NCI-H226 (cell line): ENCODE data around the gene SVBP.
"Not testable (repeated sequence)": the region's sequence is repeated elsewhere in the genome, so short reads cannot be mapped to it uniquely, and the experiment has no call there.

Experiments
- DNase-seq: peaks from one replicate; pipeline ENCODE4 v3.0.0-alpha.2; 2015

SVBP gene

GRCh38 chr1:42816585-42817439 lies at the start of gene SVBP, which contains the start of gene ERMAP:
TSS of gene SVBP (minus strand) at chr1:42817397. CDS start at chr1:42816544, 853 bp downstream.
TSS of gene ERMAP (plus strand) at chr1:42817122. CDS start at chr1:42830449, 13,327 bp downstream.
- DNase-seq, result peak; percentile 69

GRCh38 chr1:42866549-42866948 lies 49.4 kb upstream of the SVBP start:
- DNase-seq, result no peak

GRCh38 chr1:42861014-42861399 lies 43.8 kb upstream of the SVBP start:
- no peak for DNase-seq

DNA sequence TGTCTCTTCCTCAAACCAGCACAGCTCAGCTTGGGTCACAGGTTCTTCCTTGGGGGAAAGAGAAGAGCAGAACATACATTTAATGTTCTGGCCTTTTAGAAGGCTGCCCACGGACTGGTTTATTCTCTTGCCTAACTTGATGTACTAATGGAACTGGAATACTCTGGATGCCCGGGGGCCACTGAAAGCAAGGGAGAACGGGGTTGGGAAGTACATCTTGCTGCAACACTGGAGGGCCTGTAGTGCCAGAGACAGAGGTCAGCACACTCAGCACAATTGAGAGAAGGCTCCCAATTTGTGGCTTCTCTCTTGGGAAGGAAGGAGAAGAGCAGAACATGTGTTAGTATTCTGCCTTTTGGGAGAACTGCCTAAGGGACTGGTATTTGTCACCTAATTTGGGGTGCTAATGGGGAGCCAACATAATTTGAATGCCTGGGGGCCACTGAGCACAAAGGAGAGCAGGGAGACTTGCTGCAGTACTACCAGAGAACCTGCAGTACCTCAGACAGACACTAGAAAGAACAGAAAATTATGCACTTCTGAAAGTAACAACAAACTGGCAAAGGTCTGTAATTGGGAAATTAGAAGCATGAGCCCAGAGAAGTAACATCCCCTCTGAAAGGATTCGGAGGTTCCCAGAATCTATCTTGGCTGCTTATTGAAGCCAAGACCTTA lies 43.3 kb upstream of the SVBP start:
- no peak for DNase-seq

DNA sequence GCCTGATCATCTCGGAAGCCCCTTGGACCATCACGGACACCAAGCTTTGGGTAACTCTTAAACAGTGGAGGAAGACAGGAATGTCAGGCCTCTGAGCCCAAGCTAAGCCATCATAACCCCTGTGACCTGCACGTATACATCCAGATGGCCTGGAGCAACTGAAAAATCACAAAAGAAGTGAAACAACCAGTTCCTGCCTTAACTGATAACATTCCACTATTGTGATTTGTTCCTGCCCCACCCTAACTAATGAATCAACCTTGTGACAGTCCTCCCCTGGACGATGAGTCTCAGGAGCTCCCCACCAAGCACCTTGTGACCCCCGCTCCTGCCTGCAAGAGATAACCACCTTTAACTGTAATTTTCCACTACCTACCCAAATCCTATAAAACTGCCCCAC lies 42.2 kb upstream of the SVBP start:
- DNase-seq, result not testable (repeated sequence)

- DNase-seq, result not testable (repeated sequence)
Observed at GRCh38 chr1:42856554-42856953, 39.4 kb upstream of the SVBP start.

GRCh38 chr1:42853116-42853884 lies 36.1 kb upstream of the SVBP start:
- no peak for DNase-seq

GRCh38 chr1:42852608-42852980 lies 35.4 kb upstream of the SVBP start:
- DNase-seq, result no peak

GRCh38 chr1:42851960-42852607 lies 34.9 kb upstream of the SVBP start:
- DNase-seq, result no peak

- DNase-seq, result no peak
Observed at GRCh38 chr1:42851420-42851819, 34.2 kb upstream of the SVBP start.

- no peak for DNase-seq
Observed at GRCh38 chr1:42849944-42850343, 32.7 kb upstream of the SVBP start.

GRCh38 chr1:42848823-42849537 lies 31.8 kb upstream of the SVBP start:
- DNase-seq, result no peak

DNA sequence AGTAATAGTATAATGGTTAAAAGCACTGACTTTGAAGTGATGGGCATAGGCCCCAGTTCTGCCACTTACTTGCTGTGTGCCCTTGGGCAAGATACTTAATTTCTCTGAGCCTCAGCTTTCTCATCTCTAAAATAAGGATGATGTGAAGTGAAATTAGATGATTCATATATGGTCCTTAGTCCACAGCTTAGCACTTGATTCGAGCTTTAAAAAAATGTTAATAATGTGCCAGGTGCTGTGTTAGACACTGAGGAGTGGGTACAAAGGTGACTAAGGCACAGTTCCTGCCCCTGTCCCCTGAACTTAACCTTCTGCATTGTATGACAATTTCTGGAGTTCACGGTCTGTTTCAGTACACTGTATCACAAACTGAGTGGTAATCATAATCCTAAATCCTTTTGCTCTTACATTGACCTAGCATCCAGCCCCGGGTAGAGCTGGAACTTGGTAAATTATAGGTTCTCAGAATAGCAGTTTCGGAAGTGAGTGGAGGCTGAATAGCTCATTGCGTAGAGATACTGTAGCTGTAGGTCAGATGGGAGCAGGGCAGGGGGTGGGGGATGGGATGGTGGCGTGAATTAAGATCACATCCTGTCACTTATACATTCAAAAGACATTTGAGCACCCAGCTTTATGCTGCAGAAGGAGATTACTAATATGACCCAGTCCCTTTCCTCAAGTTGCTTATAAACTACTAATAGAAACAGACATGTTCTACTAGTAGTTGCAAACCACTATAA lies 30.7 kb upstream of the SVBP start:
- DNase-seq, result no peak

- DNase-seq, result no peak
Observed at GRCh38 chr1:42847111-42847595, 30.0 kb upstream of the SVBP start.

- peak; percentile 95 for DNase-seq
Observed at GRCh38 chr1:42846257-42847110, 29.3 kb upstream of the SVBP start, which contains the start of gene ZNF691. TSS of gene ZNF691 (plus strand) at chr1:42846613. CDS start at chr1:42849659, 3,046 bp downstream.

GRCh38 chr1:42845866-42846256 lies 28.7 kb upstream of the SVBP start:
- no peak for DNase-seq

GRCh38 chr1:42845193-42845592 lies 28.0 kb upstream of the SVBP start:
- DNase-seq, result no peak

- no peak for DNase-seq
Observed at GRCh38 chr1:42844592-42845140, 27.5 kb upstream of the SVBP start.

DNA sequence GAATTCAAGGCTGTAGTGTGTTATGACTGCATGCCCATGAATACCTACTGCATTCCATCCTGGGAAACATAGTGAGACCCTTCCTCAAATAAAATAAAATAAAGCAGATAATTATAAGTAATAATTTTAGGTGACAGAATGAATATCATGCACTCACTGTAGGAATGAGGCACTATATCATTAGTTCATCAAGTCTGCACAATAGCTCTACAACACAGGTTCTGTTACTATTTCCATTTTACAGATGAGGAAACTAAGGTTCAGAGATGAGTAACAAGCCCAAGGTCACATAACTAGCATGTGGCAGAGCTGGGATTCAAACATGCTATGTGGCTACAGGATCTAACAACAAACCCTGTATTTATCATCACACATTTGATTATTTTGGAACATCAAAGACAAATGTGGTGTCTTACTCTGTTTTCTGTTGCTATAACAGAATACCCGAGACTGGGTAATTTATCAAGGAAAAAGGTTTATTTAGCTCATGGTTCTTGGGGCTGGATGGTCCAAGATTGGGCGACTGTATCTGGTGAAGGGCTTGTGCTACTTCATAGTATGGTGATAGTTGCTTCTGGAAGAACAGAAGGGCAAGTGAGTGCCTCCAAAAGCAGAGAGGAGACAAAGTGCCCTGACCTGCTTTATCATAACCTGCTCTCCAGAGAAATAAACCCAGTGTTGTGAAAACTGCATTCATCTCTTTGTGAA lies 24.4 kb upstream of the SVBP start:
- DNase-seq, result no peak
